ENCODE measurements around the gene GPR42. TPM values are rescaled to one million over a fixed set of nuclear protein-coding genes. Genes with fewer than 3 reads are reported as not detected.

The GPR42 gene
- total RNA-seq, 6 experiments from 2014 or later = not detected

DNA sequence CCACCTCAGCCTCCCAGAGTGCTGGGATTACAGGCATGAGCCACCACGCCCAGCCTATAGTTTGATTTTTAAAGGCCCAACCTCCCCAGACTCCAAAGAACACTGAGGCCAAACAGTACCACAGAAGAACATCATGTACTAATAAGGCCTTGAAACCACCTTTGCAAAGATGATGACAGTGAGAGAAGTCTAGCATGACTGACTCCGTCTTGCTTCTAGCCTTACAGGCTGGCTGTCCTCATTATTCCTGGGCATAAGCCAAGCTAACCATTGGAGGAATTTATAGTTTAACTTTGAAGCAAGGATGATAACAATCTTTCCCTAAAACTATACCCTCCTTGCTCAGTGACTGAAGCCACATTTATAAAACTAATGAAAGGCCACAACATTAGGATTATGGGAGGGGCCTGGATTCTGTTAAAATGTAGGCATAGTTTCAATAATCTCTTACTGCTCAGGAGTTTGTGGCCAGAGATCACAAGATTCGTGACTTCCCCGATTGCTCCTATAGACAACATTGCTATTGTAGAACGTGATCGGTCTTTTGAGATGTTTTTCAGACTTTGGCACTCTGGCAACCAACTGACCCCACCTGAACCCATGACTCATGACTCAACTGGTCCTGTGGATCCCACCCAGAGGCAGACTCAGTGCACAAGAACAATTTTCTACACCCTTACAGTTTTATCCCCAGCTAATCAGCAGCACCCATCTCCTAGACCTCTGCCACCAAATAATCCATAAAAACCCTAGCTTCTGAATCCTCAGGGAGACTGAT lies 17.6 kb downstream of the GPR42 start:
- Mint-ChIP-seq H3K9me3 (peaks cover 28% of the 10 kb centered on the region), H3K27ac (no peak overlapping the region), H3K27me3 (ENCODE audit: insufficient read depth) (no peaks in the 10 kb centered on the region; the same call in 1 of the 2 replicates)

GRCh38 chr19:35389192-35389861 lies 18.5 kb downstream of the GPR42 start:
- TF ChIP-seq, protein P1, sequence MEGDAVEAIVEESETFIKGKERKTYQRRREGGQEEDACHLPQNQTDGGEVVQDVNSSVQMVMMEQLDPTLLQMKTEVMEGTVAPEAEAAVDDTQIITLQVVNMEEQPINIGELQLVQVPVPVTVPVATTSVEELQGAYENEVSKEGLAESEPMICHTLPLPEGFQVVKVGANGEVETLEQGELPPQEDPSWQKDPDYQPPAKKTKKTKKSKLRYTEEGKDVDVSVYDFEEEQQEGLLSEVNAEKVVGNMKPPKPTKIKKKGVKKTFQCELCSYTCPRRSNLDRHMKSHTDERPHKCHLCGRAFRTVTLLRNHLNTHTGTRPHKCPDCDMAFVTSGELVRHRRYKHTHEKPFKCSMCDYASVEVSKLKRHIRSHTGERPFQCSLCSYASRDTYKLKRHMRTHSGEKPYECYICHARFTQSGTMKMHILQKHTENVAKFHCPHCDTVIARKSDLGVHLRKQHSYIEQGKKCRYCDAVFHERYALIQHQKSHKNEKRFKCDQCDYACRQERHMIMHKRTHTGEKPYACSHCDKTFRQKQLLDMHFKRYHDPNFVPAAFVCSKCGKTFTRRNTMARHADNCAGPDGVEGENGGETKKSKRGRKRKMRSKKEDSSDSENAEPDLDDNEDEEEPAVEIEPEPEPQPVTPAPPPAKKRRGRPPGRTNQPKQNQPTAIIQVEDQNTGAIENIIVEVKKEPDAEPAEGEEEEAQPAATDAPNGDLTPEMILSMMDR (IDR thresholded peaks at IDR 0.05) = no peak
- no peak overlapping the region for H3K4me3 Mint-ChIP-seq
- peaks cover 22% of the 10 kb centered on the region for H3K9me3 Mint-ChIP-seq
- H3K4me1 Mint-ChIP-seq (ENCODE audit: low read depth) = no peaks in the 10 kb centered on the region
- peaks cover 5% of the 10 kb centered on the region for H3K36me3 Mint-ChIP-seq (ENCODE audit: low read depth)
- no peak for DNase-seq
- no peaks in the 10 kb centered on the region; the same call in 1 of the 2 replicates for H3K27me3 Mint-ChIP-seq (ENCODE audit: insufficient read depth)
- no peak overlapping the region for H3K27ac Mint-ChIP-seq

More for the DNA sequence above, 17.6 kb downstream of the GPR42 start:
- H3K36me3 Mint-ChIP-seq (ENCODE audit: low read depth) = peaks cover 5% of the 10 kb centered on the region
- no peak for DNase-seq
- TF ChIP-seq, protein P1 (IDR thresholded peaks at IDR 0.05) = no peak
- H3K4me1 Mint-ChIP-seq (ENCODE audit: low read depth) = no peaks in the 10 kb centered on the region
- no peak overlapping the region for H3K4me3 Mint-ChIP-seq

GRCh38 chr19:35392742-35393715 lies 22.2 kb downstream of the GPR42 start:
- TF ChIP-seq, protein P1 (IDR thresholded peaks at IDR 0.05) = no peak
- Mint-ChIP-seq H3K27me3 (ENCODE audit: insufficient read depth) (no peaks in the 10 kb centered on the region), H3K4me1 (ENCODE audit: low read depth) (no peaks in the 10 kb centered on the region), H3K4me3 (no peak overlapping the region), H3K9me3 (no peaks in the 10 kb centered on the region), H3K27ac (no peak overlapping the region), H3K36me3 (ENCODE audit: low read depth) (no peaks in the 10 kb centered on the region)
- no peak for DNase-seq

DNA sequence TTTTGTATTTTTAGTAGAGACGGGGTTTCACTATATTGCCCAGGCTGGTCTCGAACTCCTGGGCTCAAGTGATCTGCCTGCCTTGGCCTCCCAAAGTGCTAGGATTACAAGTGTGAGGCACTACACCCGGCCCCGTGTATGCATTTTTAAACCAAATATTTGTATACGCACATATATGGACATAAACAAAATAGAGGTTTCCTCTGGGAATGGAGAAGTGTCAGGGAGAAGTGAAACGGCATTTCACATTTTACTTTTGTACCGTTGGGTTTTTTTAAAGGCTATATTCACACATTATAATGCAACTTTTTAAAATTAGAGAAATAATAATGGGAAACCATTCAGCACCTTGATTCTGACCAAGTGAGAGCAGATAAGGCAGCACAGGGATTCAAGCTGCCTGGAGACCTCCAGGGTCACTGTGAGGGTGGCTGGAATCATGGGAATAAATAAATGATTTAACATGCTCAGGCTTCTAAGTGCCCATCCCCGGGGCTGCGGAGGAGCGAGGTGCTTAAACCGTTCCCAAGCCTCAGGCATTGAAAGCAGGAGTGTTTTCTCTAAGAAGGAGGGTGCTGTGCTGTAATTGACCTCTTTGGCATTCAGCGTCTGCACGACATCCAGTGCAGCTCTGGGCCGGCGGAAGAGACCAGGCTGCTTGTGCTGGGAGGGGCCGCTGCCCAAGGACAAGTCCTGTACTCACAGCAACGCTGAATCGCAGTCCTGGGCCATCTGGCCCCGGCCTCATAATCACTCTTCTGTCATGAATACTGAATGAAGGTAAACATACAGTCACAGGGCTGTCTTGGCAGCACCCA lies 24.7 kb downstream of the GPR42 start:
- no peak overlapping the region for H3K4me3 Mint-ChIP-seq
- H3K4me1 Mint-ChIP-seq (ENCODE audit: low read depth) = no peaks in the 10 kb centered on the region
- H3K27me3 Mint-ChIP-seq (ENCODE audit: insufficient read depth) = peaks cover 8% of the 10 kb centered on the region; the same call in 1 of the 2 replicates
- DNase-seq = no peak
- no peaks in the 10 kb centered on the region for H3K36me3 Mint-ChIP-seq (ENCODE audit: low read depth)
- H3K9me3 Mint-ChIP-seq = no peaks in the 10 kb centered on the region
- TF ChIP-seq, protein P1 (IDR thresholded peaks at IDR 0.05) = no peak
- no peak overlapping the region for H3K27ac Mint-ChIP-seq

Data from HFFc6 (cell line).